GM12878 (cell line): ENCODE data around the gene RNASE13. TPM values are rescaled to one million over a fixed set of nuclear protein-coding genes. Genes with fewer than 3 reads are reported as not detected.

Experiments
- ATAC-seq: fragments of 200-7000 bp; cut with Tn5 transposase; 3 replicates; pipeline ENCODE4 v1.9.1; 2020; ENCODE audit warnings: mild to moderate bottlenecking, moderate library complexity
- BruUV-seq: library from RNA; stranded (reverse); fragments of 400-500 nt; replicated peaks from 2 replicates; lab custom pipeline; 2021; lab: Mats Ljungman, UMichigan
- CTCF ChIA-PET: fragments of 300-600 bp; sonication (Branson Sonifier 250); formaldehyde crosslinking; extraction: SDS; loops from one replicate; lab custom pipeline; 2021; ENCODE audit warnings: inconsistent platforms; lab: Yijun Ruan, JAX
- POLR2A ChIA-PET: fragments of 350-600 bp; formaldehyde crosslinking; extraction: SDS; loops from one replicate; lab custom pipeline; 2021; ENCODE audit warnings: inconsistent platforms; lab: Charles Lee
- RAD21 ChIA-PET: fragments of 300-600 bp; sonication (Branson Sonifier 250); formaldehyde crosslinking; loops from one replicate; lab custom pipeline; 2023; ENCODE audit warnings: antibody characterized with exemption; ENCODE audit not compliant: unreplicated experiment; lab: Charles Lee
- SMC1A ChIA-PET: fragments of 300-600 bp; sonication (Branson Sonifier 250); formaldehyde crosslinking; loops from one replicate; lab custom pipeline; 2023; ENCODE audit not compliant: unreplicated experiment, uncharacterized antibody; lab: Charles Lee
- DNase-seq: peaks from one replicate; pipeline ENCODE4 v3.0.0-alpha.2; 2011; ENCODE audit warnings: low read depth, low spot score
- FAIRE-seq: peaks from 3 replicates; lab custom pipeline; 2011; peaks lifted over from hg19 to GRCh38; lab: Jason Lieb, UNC
- H2AFZ ChIP-seq: 2 replicates; pipeline ENCODE4 v1.6.0; 2011; ENCODE audit warnings: low read depth, low read length, control low read depth; ENCODE audit not compliant: control insufficient read depth
- H3K27ac ChIP-seq: 2 replicates; pipeline ENCODE4 v1.5.1; 2011; ENCODE audit warnings: control low read depth; ENCODE audit not compliant: control insufficient read depth, insufficient read depth
- H3K27me3 ChIP-seq, 2 experiments: replicated peaks in 1 of 2; 2 replicates each; pipeline versions ENCODE4 v1.6.0 to v1.6.1; 2011; ENCODE audit warnings: low read length in 1 of 2; ENCODE audit not compliant: control insufficient read depth in 2 of 2, insufficient read depth in 2 of 2
- H3K36me3 ChIP-seq, 2 experiments: 2 replicates each; pipeline ENCODE4 v1.5.1; 2011; ENCODE audit warnings: low read length in 1 of 2; ENCODE audit not compliant: control insufficient read depth in 2 of 2, insufficient read depth in 2 of 2
- H3K4me1 ChIP-seq: 2 replicates; pipeline ENCODE4 v1.6.1; 2011; ENCODE audit warnings: mild to moderate bottlenecking, low read length, moderate library complexity, mixed read lengths; ENCODE audit not compliant: control insufficient read depth, insufficient read depth
- H3K4me2 ChIP-seq: 2 replicates; pipeline ENCODE4 v1.6.0; 2011; ENCODE audit warnings: control low read depth; ENCODE audit not compliant: control insufficient read depth, insufficient read depth
- H3K4me3 ChIP-seq: fragments of 200-600 bp; sonication (generic); 2 replicates; pipeline ENCODE4 v1.5.1; 2016
- H3K79me2 ChIP-seq: 2 replicates; pipeline ENCODE4 v1.6.0; 2011; ENCODE audit warnings: low read length; ENCODE audit not compliant: control insufficient read depth, insufficient read depth
- H3K9ac ChIP-seq: 2 replicates; pipeline ENCODE4 v1.8.0; 2011; ENCODE audit warnings: low read length, control low read depth, mixed read lengths; ENCODE audit not compliant: control insufficient read depth, insufficient read depth
- H3K9me3 ChIP-seq: replicated peaks from 3 replicates; pipeline ENCODE4 v1.5.1; 2011; ENCODE audit warnings: mild to moderate bottlenecking, low read length; ENCODE audit not compliant: control insufficient read depth, insufficient read depth
- H4K20me1 ChIP-seq: 2 replicates; pipeline ENCODE4 v1.6.0; 2011; ENCODE audit not compliant: control insufficient read depth, insufficient read depth
- ATF7 ChIP-seq: fragments of 450-650 bp; IDR thresholded peaks from 2 replicates; pipeline ENCODE4 v1.6.1; 2016; ENCODE audit warnings: low read depth, mild to moderate bottlenecking
- BRCA1 ChIP-seq: IDR thresholded peaks from 2 replicates; pipeline ENCODE4 v1.6.1; 2011; ENCODE audit warnings: low read depth, low read length, improper control_type of control experiment
- CEBPB ChIP-seq, 2 experiments: fragments of 150-350 bp in 1 of 2; IDR thresholded peaks; 2 replicates each; pipeline ENCODE4 v1.6.1; 2012 to 2014; ENCODE audit warnings: low read depth in 2 of 2, low read length in 2 of 2, borderline replicate concordance in 1 of 2, inconsistent platforms in 1 of 2
- CHD2 ChIP-seq: IDR thresholded peaks from 2 replicates; pipeline ENCODE4 v1.6.1; 2011; ENCODE audit warnings: low read depth, low read length, improper control_type of control experiment, borderline replicate concordance
- IRF4 ChIP-seq: IDR thresholded peaks from 2 replicates; pipeline ENCODE4 v1.6.1; 2011; ENCODE audit warnings: low read depth, low read length
- MAX ChIP-seq: IDR thresholded peaks from 2 replicates; pipeline ENCODE4 v1.6.1; 2012; ENCODE audit warnings: low read depth, low read length, improper control_type of control experiment
- MXI1 ChIP-seq: fragments of 150-350 bp; IDR thresholded peaks from 2 replicates; pipeline ENCODE4 v1.6.1; 2011; ENCODE audit warnings: low read depth, mild to moderate bottlenecking, inconsistent platforms, low read length, improper control_type of control experiment
- PBX3 ChIP-seq: IDR thresholded peaks from 2 replicates; pipeline ENCODE4 v1.6.1; 2011; ENCODE audit warnings: mild to moderate bottlenecking, low read depth, low read length, moderate library complexity; ENCODE audit not compliant: insufficient replicate concordance
- RAD51 ChIP-seq: fragments of 450-650 bp; IDR thresholded peaks from 2 replicates; pipeline ENCODE4 v1.6.1; 2016; ENCODE audit warnings: moderate library complexity, mild to moderate bottlenecking, inconsistent platforms
- RELA ChIP-seq: fragments of 450-650 bp; IDR thresholded peaks from 2 replicates; pipeline ENCODE4 v1.8.0; 2014; ENCODE audit warnings: borderline replicate concordance; ENCODE audit not compliant: partially characterized antibody
- SMARCA5 ChIP-seq: fragments of 450-650 bp; IDR thresholded peaks from 2 replicates; pipeline ENCODE4 v1.6.1; 2017; ENCODE audit warnings: mild to moderate bottlenecking
- SUPT20H ChIP-seq: IDR thresholded peaks from 2 replicates; pipeline ENCODE4 v1.6.1; 2011; ENCODE audit warnings: low read depth, mild to moderate bottlenecking, low read length, moderate library complexity, borderline replicate concordance; ENCODE audit not compliant: control insufficient read depth
- TCF3 ChIP-seq: IDR thresholded peaks from 2 replicates; pipeline ENCODE4 v1.6.1; 2012; ENCODE audit warnings: low read depth, mild to moderate bottlenecking, low read length, borderline replicate concordance; ENCODE audit not compliant: insufficient read depth
- ZNF207 ChIP-seq: fragments of 450-650 bp; IDR thresholded peaks from 2 replicates; pipeline ENCODE4 v1.6.1; 2014; ENCODE audit warnings: antibody characterized with exemption, mild to moderate bottlenecking, borderline replicate concordance
- ZNF384 ChIP-seq: IDR thresholded peaks from 2 replicates; pipeline ENCODE4 v1.6.1; 2012; ENCODE audit warnings: low read depth, mild to moderate bottlenecking, low read length, improper control_type of control experiment, borderline replicate concordance
- WGBS: methylation state at CpG from one replicate; pipeline ENCODE4 v1.1.6; 2016; ENCODE audit warnings: low lambda C conversion rate; ENCODE audit not compliant: insufficient replicate concordance, insufficient coverage; ENCODE audit errors: missing lambda C conversion rate; 5-methylcytosine and 5-hydroxymethylcytosine counted together
- in situ Hi-C: fragments of 300-500 bp; cut with MboI; formaldehyde crosslinking; loops from 9 replicates; pipeline ENCODE4 v1.14.3; 2018; ENCODE audit warnings: mixed read lengths
- intact Hi-C: fragments of 100-400 bp; cut with micrococcal nuclease; formaldehyde crosslinking; loops from one replicate; pipeline ENCODE4 v1.14.2; 2022; ENCODE audit not compliant: unreplicated experiment
- polyA plus RNA-seq, 11 experiments: library from polyadenylated mRNA; depleted of rRNA in 4 of 11; unstranded in 6 of 11; stranded (reverse) in 5 of 11; fragments of >200 nt; fragmentation: Nextera tagmentation in 4 of 11; fragmentation: Illumina TruSeq in 1 of 11; extraction: Ambion mirVana in 4 of 11; extraction: Trizol in 1 of 11; gene quantifications; 1 replicate in 1 of 11; 2 replicates in 10 of 11; pipeline versions ENCODE4 v1.2.1 to v1.2.3, GENCODE V29; 2011 to 2016; ENCODE audit warnings: inconsistent platforms in 2 of 11, missing spikeins in 2 of 11, low read depth in 1 of 11
- total RNA-seq, 4 experiments: library from RNA; depleted of rRNA in 3 of 4; stranded (reverse); fragments of >200 nt in 3 of 4; fragmentation: Illumina TruSeq in 1 of 4; extraction: Trizol in 1 of 4; gene quantifications; 2 replicates each; pipeline versions ENCODE4 v1.2.1 to v1.2.3, GENCODE V29; 2013 to 2021

RNASE13 gene
- total and polyA plus RNA-seq, 10 of the 15 experiments (the other 5 are each of a cell fraction or from before 2014, with no cell fraction given) = not detected

GRCh38 chr14:21023174-21023573 lies 11.4 kb downstream of the RNASE13 start:
- intact Hi-C loops = no loop called here
- CTCF ChIA-PET = interaction anchor here (1.1 to 1.9 kb wide), 4 partner anchors 9 to 70 kb away, joined by 3 to 6 read pairs (median 3); no protein-coding TSS in a partner anchor
- in situ Hi-C loops = no loop called here
- Histone ChIP-seq H3K27me3 (peaks cover 15 to 19% of the 10 kb centered on the region in 2 experiments), H3K27ac (no peak overlapping the region), H3K4me2 (no peak overlapping the region), H3K4me3 (no peak overlapping the region), H3K4me1 (peaks cover 4% of the 10 kb centered on the region; the same call in 1 of the 2 replicates), H3K36me3 (no peaks in the 10 kb centered on the region), H3K9ac (no peak overlapping the region), H3K9me3 (no peaks in the 10 kb centered on the region), H3K79me2 (no peaks in the 10 kb centered on the region), H4K20me1 (no peaks in the 10 kb centered on the region), H2AFZ (no peak overlapping the region)
- no TSS peak for BruUV-seq
- TF ChIP-seq PBX3 = no peak
- TF ChIP-seq CEBPB (IDR thresholded peaks at IDR 0.05; ENCODE audit: borderline replicate concordance in 1 of 2, low read depth in 2 of 2, low read length in 2 of 2) = no peak
- no peak for TF ChIP-seq SUPT20H
- no peak for ATAC-seq
- POLR2A ChIA-PET = no interaction called here
- DNase-seq = no peak
- SMC1A ChIA-PET = interaction anchor here (1.3 kb wide), 1 partner anchor 9 kb away, joined by 4 read pairs; no protein-coding TSS in a partner anchor
- WGBS = 27% methylated on average over 7 of the region's 7 CpGs
- no peak for FAIRE-seq
- RAD21 ChIA-PET = no interaction called here

GRCh38 chr14:21022686-21023085 lies 11.9 kb downstream of the RNASE13 start:
- no TSS peak for BruUV-seq
- Histone ChIP-seq H3K36me3 (no peaks in the 10 kb centered on the region), H3K4me1 (peaks cover 4% of the 10 kb centered on the region; the same call in 1 of the 2 replicates), H3K9ac (no peak overlapping the region), H3K9me3 (no peaks in the 10 kb centered on the region), H3K4me3 (no peak overlapping the region), H2AFZ (no peak overlapping the region), H3K27ac (no peak overlapping the region), H4K20me1 (no peaks in the 10 kb centered on the region), H3K27me3 (peaks cover 15 to 21% of the 10 kb centered on the region in 2 experiments), H3K79me2 (no peaks in the 10 kb centered on the region), H3K4me2 (no peak overlapping the region)
- in situ Hi-C loops (no loop called here), intact Hi-C loops (no loop called here)
- SMC1A ChIA-PET = interaction anchor here (1.3 kb wide), 1 partner anchor 8 kb away, joined by 4 read pairs; no protein-coding TSS in a partner anchor
- CTCF ChIA-PET = interaction anchor here (1.4 to 1.9 kb wide), 2 partner anchors 8 to 70 kb away, joined by 3 to 6 read pairs; no protein-coding TSS in a partner anchor
- FAIRE-seq (no peak), DNase-seq (no peak), ATAC-seq (no peak)
- WGBS = 27% methylated on average over 5 of the region's 5 CpGs
- POLR2A ChIA-PET = no interaction called here
- RAD21 ChIA-PET = interaction anchor here (1.4 kb wide), 1 partner anchor 82 kb away, joined by 3 read pairs; no protein-coding TSS in a partner anchor
- TF ChIP-seq ZNF384 = no peak
- no peak for TF ChIP-seq MAX
- no peak for TF ChIP-seq CHD2
- no peak for TF ChIP-seq TCF3
- no peak for TF ChIP-seq ZNF207
- TF ChIP-seq RELA = no peak
- TF ChIP-seq BRCA1 = no peak
- TF ChIP-seq IRF4 = no peak
- no peak for TF ChIP-seq ATF7
- TF ChIP-seq MXI1 = no peak
- TF ChIP-seq RAD51 = no peak
- TF ChIP-seq SMARCA5 = no peak
